Measurements from ENCODE around the gene FNDC11. TPM values are rescaled to one million over a fixed set of nuclear protein-coding genes. Genes with fewer than 3 reads are reported as not detected.

The FNDC11 gene
- total and polyA plus RNA-seq, 2 donors (not counting 3 experiments of a cell fraction or from before 2014, with no cell fraction given), result 0.71 to 1.9 TPM

GRCh38 chr20:63527184-63527583 is 26.8 kb upstream of the FNDC11 start:
- ChIA-PET CTCF (interaction anchor here (1.0 to 3.2 kb wide), 2 partner anchors 11 to 31 kb away, joined by 3 to 12 read pairs; partner anchors contain the start of gene PTK6), POLR2A (interaction anchor here (0.6 kb wide), 1 partner anchor 348 kb away, joined by 4 read pairs; no protein-coding TSS in a partner anchor)
- Histone ChIP-seq H3K4me1 (ENCODE audit: control insufficient read depth, extremely low read depth, insufficient read depth, low read length) (peaks cover 4% of the 10 kb centered on the region), H3K27ac (ENCODE audit: insufficient read depth, low read depth, low read length) (no peak overlapping the region), H4K20me1 (replicated peaks; ENCODE audit: control insufficient read depth, extremely low read depth, insufficient read depth, low read length) (no peaks in the 10 kb centered on the region), H3K36me3 (ENCODE audit: control insufficient read depth in 2 of 2, extremely low read depth in 1 of 2, insufficient read depth in 2 of 2, low read length in 2 of 2) (peaks cover 0 to 2% of the 10 kb centered on the region in 2 experiments), H3K27me3 (ENCODE audit: control insufficient read depth in 2 of 2, insufficient read depth in 2 of 2, low read length in 2 of 2) (no peaks in the 10 kb centered on the region), H3K4me2 (ENCODE audit: insufficient read depth, low read length) (no peak overlapping the region), H3K4me3 (replicated peaks in 1 of 3; ENCODE audit: insufficient read depth in 1 of 3, low read depth in 1 of 3, low read length in 3 of 3) (no peak overlapping the region), H2AFZ (ENCODE audit: low read depth, low read length) (no peak overlapping the region), H3K9ac (replicated peaks; ENCODE audit: extremely low read depth, insufficient read depth, low read length) (no peak overlapping the region), H3K9me3 (replicated peaks; ENCODE audit: control insufficient read depth, insufficient read depth, low read length) (no peaks in the 10 kb centered on the region), H3K9me1 (replicated peaks; ENCODE audit: control insufficient read depth, extremely low read depth, insufficient read depth, low read length) (no peaks in the 10 kb centered on the region), H3K79me2 (ENCODE audit: control insufficient read depth, insufficient read depth, low read length) (peaks cover 5% of the 10 kb centered on the region)
- BruUV-seq (replicated peaks), result no TSS peak
- peak; percentile 26 for FAIRE-seq
- TF ChIP-seq POLR2AphosphoS5 (IDR thresholded peaks at IDR 0.05; ENCODE audit: insufficient read depth, low read depth, low read length) (no peak), GATA2 (IDR thresholded peaks at IDR 0.05; ENCODE audit: insufficient read depth, insufficient read length, low read depth, low read length) (no peak), EZH2 (IDR thresholded peaks at IDR 0.05; ENCODE audit: borderline replicate concordance, low read depth, low read length, severe bottlenecking) (no peak), MYC (IDR thresholded peaks at IDR 0.05; ENCODE audit: low read depth, low read length) (no peak), JUN (IDR thresholded peaks at IDR 0.05; ENCODE audit: borderline replicate concordance, insufficient read depth, insufficient read length, low read depth) (no peak), MAX (IDR thresholded peaks at IDR 0.05; ENCODE audit: insufficient read depth, insufficient read length) (no peak), FOS (IDR thresholded peaks at IDR 0.05; ENCODE audit: borderline replicate concordance, insufficient read depth, low read length) (no peak)
- no peak for DNase-seq (ENCODE audit: low read depth, low spot score)
- intact Hi-C loops (cut with micrococcal nuclease), result no loop called here
- dilution Hi-C loops (cut with MboI; ENCODE audit: extremely low pct_ligation_motif_present, low sequenced_read_pairs), result no loop called here

All from endothelial cell of umbilical vein (primary cell).